Measurements from ENCODE around the gene SPIRE2. TPM values are rescaled to one million over a fixed set of nuclear protein-coding genes. Genes with fewer than 3 reads are reported as not detected.

SPIRE2 gene
- total and polyA plus RNA-seq, 2 of the 13 experiments (the other 11 are each of a cell fraction or from before 2014, with no cell fraction given), result 13.3 to 37.5 TPM

- TF ChIP-seq ZNF598 (CRISPR knock-in tag; IDR thresholded peaks at IDR 0.05; ENCODE audit: borderline replicate concordance), result no peak
- TF ChIP-seq ZFYVE20 (CRISPR knock-in tag; IDR thresholded peaks at IDR 0.05; ENCODE audit: borderline replicate concordance, low read depth), result no peak
- no peak for TF ChIP-seq ZNF3 (CRISPR knock-in tag; IDR thresholded peaks at IDR 0.05)
- no peak for TF ChIP-seq CHD2 (IDR thresholded peaks at IDR 0.05; ENCODE audit: low read depth, low read length)
- 0 out of 2 replicates have a peak, but pooled peaks have one; percentile 52 for TF ChIP-seq ELK4 (CRISPR knock-in tag; IDR thresholded peaks at IDR 0.05; ENCODE audit: borderline replicate concordance)
- TF ChIP-seq SAP130 (CRISPR knock-in tag; IDR thresholded peaks at IDR 0.05; ENCODE audit: low read depth), result peak; percentile 67; the same call in 1 of the 2 replicates
- TF ChIP-seq ZNF552 (CRISPR knock-in tag; IDR thresholded peaks at IDR 0.05; ENCODE audit: borderline replicate concordance), result no peak
- TF ChIP-seq ZFP41 (CRISPR knock-in tag; IDR thresholded peaks at IDR 0.05; ENCODE audit: borderline replicate concordance), result no peak
- TF ChIP-seq EP300 (IDR thresholded peaks at IDR 0.05; ENCODE audit: low read depth in 2 of 2, low read length in 2 of 2), result no peak
- TF ChIP-seq EP300 (CRISPR knock-in tag; IDR thresholded peaks at IDR 0.05; ENCODE audit: borderline replicate concordance), result no peak
- no peak for TF ChIP-seq NR0B2 (CRISPR knock-in tag; IDR thresholded peaks at IDR 0.05)
- peak; percentile 68 for TF ChIP-seq RBM22 (optimal IDR thresholded peaks at IDR 0.05; ENCODE audit: low read length)
- TF ChIP-seq TARDBP (CRISPR knock-in tag; IDR thresholded peaks at IDR 0.05), result no peak
- peak; percentile 44; the same call in 1 of the 2 replicates for TF ChIP-seq TFE3 (CRISPR knock-in tag; IDR thresholded peaks at IDR 0.05)
- no peak for TF ChIP-seq ZNF10 (CRISPR knock-in tag; IDR thresholded peaks at IDR 0.05; ENCODE audit: borderline replicate concordance, low read depth)
- TF ChIP-seq ZNF772 (CRISPR knock-in tag; IDR thresholded peaks at IDR 0.05), result peak; percentile 21; the same call in 1 of the 2 replicates
- TF ChIP-seq GTF2F1 (IDR thresholded peaks at IDR 0.05; ENCODE audit: low read length), result no peak
- no peak for TF ChIP-seq ZBTB46 (CRISPR knock-in tag; IDR thresholded peaks at IDR 0.05; ENCODE audit: borderline replicate concordance)
- peak; percentile 82; the same call in 1 of the 2 replicates for TF ChIP-seq ZNF333 (CRISPR knock-in tag; IDR thresholded peaks at IDR 0.05; ENCODE audit: borderline replicate concordance)
- TF ChIP-seq NFE2 (CRISPR knock-in tag; IDR thresholded peaks at IDR 0.05), result no peak
- no peak for TF ChIP-seq ZNF513 (CRISPR knock-in tag; conservative IDR thresholded peaks at IDR 0.05)
- peak; percentile 60; the same call in 1 of the 2 replicates for TF ChIP-seq PITX1 (CRISPR knock-in tag; IDR thresholded peaks at IDR 0.05)
- TF ChIP-seq ZNF292 (CRISPR knock-in tag; IDR thresholded peaks at IDR 0.05; ENCODE audit: borderline replicate concordance, low read depth), result no peak
Measured at GRCh38 chr16:89827383-89828198, 684 bp upstream of the SPIRE2 start (continued).

All from HepG2 (cell line).